ENCODE data around the gene SLFNL1.

DNA sequence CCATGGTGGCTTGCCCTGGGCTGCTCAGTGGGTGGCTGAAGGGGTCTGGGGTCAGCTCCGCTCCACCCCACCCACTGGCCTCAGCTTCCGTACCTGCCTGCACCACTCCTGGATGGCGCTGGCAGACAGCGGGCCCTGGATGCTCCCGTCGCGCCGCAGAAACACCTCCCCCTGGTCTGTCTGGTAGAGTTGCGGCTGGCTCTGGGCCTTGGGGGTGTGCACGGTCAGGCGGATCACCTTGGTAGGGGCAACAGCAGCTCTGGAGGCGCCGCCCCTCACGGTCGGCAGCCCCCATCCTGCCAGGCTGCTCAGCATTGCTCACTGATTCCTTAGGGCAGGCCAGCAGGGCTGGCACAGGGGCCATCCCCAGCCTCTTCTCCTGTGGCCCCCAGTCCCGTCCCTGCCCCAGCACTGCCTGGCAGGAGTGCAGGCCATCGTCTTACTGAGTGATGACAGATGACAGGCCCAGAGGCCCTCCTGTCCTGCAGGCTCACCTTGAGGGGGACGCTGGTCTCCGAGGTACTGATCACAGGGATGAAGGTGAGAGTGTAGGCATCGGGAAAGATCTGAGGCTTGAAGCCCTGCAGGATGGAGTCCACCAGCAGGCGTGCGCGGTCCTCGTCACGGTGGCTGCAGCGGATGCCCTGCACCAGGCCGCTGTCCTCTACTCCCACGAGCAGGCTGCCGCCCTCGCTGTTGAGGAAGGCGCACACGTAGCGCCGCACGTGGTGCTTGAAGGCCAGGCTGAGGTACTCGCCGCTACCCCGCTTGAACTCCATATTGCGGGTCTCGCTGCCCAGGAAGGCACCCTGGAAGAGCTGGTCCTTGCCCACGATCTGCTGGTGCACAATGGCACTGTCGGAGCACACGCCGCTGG is 4.1 kb downstream of the SLFNL1 start:
- TF ChIP-seq POLR2A (IDR thresholded peaks at IDR 0.05; ENCODE audit: low read length), result no peak
- TF ChIP-seq GATA1 (IDR thresholded peaks at IDR 0.05; ENCODE audit: low read depth, low read length), result no peak

Data from erythroblast (primary cell).